K562 (cell line): ENCODE data around the gene RASGRP2.

Source experiments
- POLR2A ChIP-seq: fragments of 450-650 bp; conservative IDR thresholded peaks from 2 replicates; pipeline ENCODE4 v1.6.1; 2016
- RFX5 ChIP-seq: IDR thresholded peaks from 2 replicates; pipeline ENCODE4 v1.6.1; 2011; ENCODE audit warnings: low read depth, mild to moderate bottlenecking, improper control_type of control experiment, low read length
- SMC3 ChIP-seq: conservative IDR thresholded peaks from 2 replicates; pipeline ENCODE4 v1.6.1; 2011; ENCODE audit warnings: low read depth, low read length, improper control_type of control experiment; ENCODE audit not compliant: insufficient read depth
- ZBTB17 ChIP-seq: fragments of 450-650 bp; formaldehyde crosslinking; IDR thresholded peaks from 2 replicates; pipeline ENCODE4 v1.4.0; 2020; ENCODE audit warnings: mild to moderate bottlenecking
- TF ChIP-seq, protein P1 (sequence below), 3 experiments: IDR thresholded peaks in 2 of 3; conservative IDR thresholded peaks in 1 of 3; 2 replicates each; pipeline ENCODE4 v1.5.1; 2011 to 2012; ENCODE audit warnings: low read length in 3 of 3, mild to moderate bottlenecking in 3 of 3, control low read depth in 2 of 3, improper control_type of control experiment in 1 of 3, inconsistent platforms in 1 of 3, low read depth in 1 of 3, mixed read lengths in 1 of 3, moderate library complexity in 1 of 3; ENCODE audit not compliant: insufficient read depth in 2 of 3

DNA sequence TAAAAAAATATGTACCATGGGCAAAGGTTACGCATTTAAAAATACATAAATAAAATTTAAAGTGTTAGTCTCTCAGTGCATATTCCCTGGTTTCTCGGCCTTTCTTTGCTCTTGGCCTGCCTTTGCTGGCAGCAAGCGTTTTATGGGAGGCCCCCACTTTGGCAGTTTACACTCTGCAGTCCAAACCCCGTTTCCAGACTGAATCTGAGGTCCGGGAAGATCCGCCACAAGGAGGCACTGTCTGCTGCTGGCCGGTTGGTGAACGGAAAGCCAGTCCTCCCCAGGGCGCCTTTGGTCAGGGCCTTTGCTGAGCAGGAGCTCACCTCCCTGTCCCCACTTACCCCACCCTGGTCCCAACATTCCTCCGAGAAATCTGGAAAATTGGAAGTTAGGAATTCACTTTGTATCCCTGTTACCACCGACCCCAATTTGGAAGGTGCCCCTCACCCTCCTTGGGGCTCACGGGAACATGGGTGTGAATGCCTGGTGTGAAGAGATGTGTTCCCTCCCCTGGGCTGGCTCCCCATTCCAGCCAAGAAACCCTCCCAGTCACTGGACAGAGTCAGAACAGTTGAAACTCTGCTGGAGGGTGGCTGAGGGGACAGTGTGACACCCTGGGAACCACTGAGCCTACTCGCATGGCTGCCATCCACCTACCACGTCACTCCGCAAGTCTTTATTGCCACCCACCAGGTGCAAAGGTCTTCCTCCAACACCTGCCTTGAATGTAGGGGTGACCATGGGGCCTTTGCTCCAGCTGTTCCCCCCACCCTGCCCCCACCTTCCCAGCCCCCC lies 43.8 kb upstream of the RASGRP2 start:
- TF ChIP-seq POLR2A: no peak
- no peak for TF ChIP-seq RFX5
- no peak for TF ChIP-seq ZBTB17 (CRISPR knock-in tag)
- peak; percentile 80 for TF ChIP-seq SMC3
- TF ChIP-seq, protein P1, sequence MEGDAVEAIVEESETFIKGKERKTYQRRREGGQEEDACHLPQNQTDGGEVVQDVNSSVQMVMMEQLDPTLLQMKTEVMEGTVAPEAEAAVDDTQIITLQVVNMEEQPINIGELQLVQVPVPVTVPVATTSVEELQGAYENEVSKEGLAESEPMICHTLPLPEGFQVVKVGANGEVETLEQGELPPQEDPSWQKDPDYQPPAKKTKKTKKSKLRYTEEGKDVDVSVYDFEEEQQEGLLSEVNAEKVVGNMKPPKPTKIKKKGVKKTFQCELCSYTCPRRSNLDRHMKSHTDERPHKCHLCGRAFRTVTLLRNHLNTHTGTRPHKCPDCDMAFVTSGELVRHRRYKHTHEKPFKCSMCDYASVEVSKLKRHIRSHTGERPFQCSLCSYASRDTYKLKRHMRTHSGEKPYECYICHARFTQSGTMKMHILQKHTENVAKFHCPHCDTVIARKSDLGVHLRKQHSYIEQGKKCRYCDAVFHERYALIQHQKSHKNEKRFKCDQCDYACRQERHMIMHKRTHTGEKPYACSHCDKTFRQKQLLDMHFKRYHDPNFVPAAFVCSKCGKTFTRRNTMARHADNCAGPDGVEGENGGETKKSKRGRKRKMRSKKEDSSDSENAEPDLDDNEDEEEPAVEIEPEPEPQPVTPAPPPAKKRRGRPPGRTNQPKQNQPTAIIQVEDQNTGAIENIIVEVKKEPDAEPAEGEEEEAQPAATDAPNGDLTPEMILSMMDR (IDR thresholded peaks at IDR 0.05 in 2 of 3, conservative IDR thresholded peaks at IDR 0.05 in 1 of 3; ENCODE audit: insufficient read depth in 2 of 3, low read depth in 1 of 3, low read length in 3 of 3): peak; percentile 85 to 92 (median 91)
